Epidermal melanocyte (primary cell): ENCODE measurements around the gene PI4K2A.
"Not testable (repeated sequence)": the region's sequence is repeated elsewhere in the genome, so short reads cannot be mapped to it uniquely, and the experiment has no call there.

ENCODE experiments used
- DNase-seq: peaks from one replicate; pipeline ENCODE4 v3.0.0; 2011; ENCODE audit warnings: low spot score; ENCODE audit not compliant: insufficient read length

Gene PI4K2A

GRCh38 chr10:97673736-97674525 is 33.5 kb downstream of the PI4K2A start:
- no peak for DNase-seq

GRCh38 chr10:97675222-97675621 is 34.8 kb downstream of the PI4K2A start:
- no peak for DNase-seq

GRCh38 chr10:97676770-97677581 is 36.5 kb downstream of the PI4K2A start:
- peak; percentile 64 for DNase-seq

GRCh38 chr10:97679594-97679993 is 39.1 kb downstream of the PI4K2A start:
- no peak for DNase-seq

- no peak for DNase-seq
These were observed 41.6 kb downstream of the PI4K2A start for GRCh38 chr10:97682042-97682441.

- DNase-seq, result peak; percentile 44
These were observed 43.3 kb downstream of the PI4K2A start for GRCh38 chr10:97683556-97684367.

GRCh38 chr10:97684368-97684713 is 43.9 kb downstream of the PI4K2A start:
- DNase-seq, result not testable (repeated sequence)

- DNase-seq, result no peak
These were observed 44.5 kb downstream of the PI4K2A start for GRCh38 chr10:97684866-97685394.

GRCh38 chr10:97685395-97685958 is 45.0 kb downstream of the PI4K2A start:
- no peak for DNase-seq

GRCh38 chr10:97686301-97686961 is 46.0 kb downstream of the PI4K2A start:
- DNase-seq, result no peak

- peak; percentile 82 for DNase-seq
These were observed 46.7 kb downstream of the PI4K2A start, which contains the start of gene AVPI1 for GRCh38 chr10:97686962-97687784. AVPI1 (minus strand) TSS chr10:97687241; CDS start chr10:97679905, 7,336 bp downstream.

- DNase-seq, result no peak
These were observed 47.6 kb downstream of the PI4K2A start for GRCh38 chr10:97687785-97688781.

GRCh38 chr10:97689559-97690020 is 49.1 kb downstream of the PI4K2A start:
- no peak for DNase-seq

GRCh38 chr10:97690133-97690532 is 49.7 kb downstream of the PI4K2A start:
- no peak for DNase-seq

GRCh38 chr10:97698072-97698655 is 57.7 kb downstream of the PI4K2A start:
- not testable (repeated sequence) for DNase-seq

GRCh38 chr10:97701438-97702069 is 61.1 kb downstream of the PI4K2A start:
- DNase-seq, result peak; percentile 92

GRCh38 chr10:97703398-97704067 is 63.1 kb downstream of the PI4K2A start:
- no peak for DNase-seq
